Esophagus muscularis mucosa (tissue), 4 donors: Measurements from ENCODE around the gene EPHB1. TPM values are rescaled to one million over a fixed set of nuclear protein-coding genes. Genes with fewer than 3 reads are reported as not detected.
A peak's percentile ranks its signal among the peaks of the same experiment; 100 is the strongest.

ENCODE experiments used
- DNase-seq: peaks from one replicate; pipeline ENCODE4 v3.0.0-alpha.2; 2017; ENCODE audit errors: extremely low spot score
- H3K27ac ChIP-seq, 4 donors: fragments of 200-600 bp; sonication (generic); replicated peaks in 1 of 4; 1 replicate in 3 of 4; 2 replicates in 1 of 4; pipeline ENCODE4 v1.5.1; 2016 to 2019; ENCODE audit warnings: mild to moderate bottlenecking in 1 of 4
- H3K27me3 ChIP-seq, 4 donors: fragments of 200-600 bp; sonication (generic); one replicate each; pipeline versions ENCODE4 v1.5.1 to v1.6.0; 2016 to 2019
- H3K36me3 ChIP-seq, 4 donors: fragments of 200-600 bp; sonication (generic); one replicate each; pipeline ENCODE4 v1.5.1; 2016 to 2019
- H3K4me1 ChIP-seq, 4 donors: fragments of 200-600 bp; sonication (generic); one replicate each; pipeline ENCODE4 v1.5.1; 2016 to 2019
- H3K4me3 ChIP-seq, 4 donors: fragments of 200-600 bp; sonication (generic); 1 replicate in 2 of 4; 2 replicates in 2 of 4; pipeline ENCODE4 v1.5.1; 2016 to 2019; ENCODE audit warnings: mild to moderate bottlenecking in 4 of 4, moderate library complexity in 1 of 4
- H3K9me3 ChIP-seq, 4 donors: fragments of 200-600 bp; sonication (generic); 1 replicate in 3 of 4; 2 replicates in 1 of 4; pipeline ENCODE4 v1.5.1; 2016 to 2019
- CTCF ChIP-seq, 3 experiments: fragments of 200-600 bp in 2 of 3; fragments of 450-650 bp in 1 of 3; sonication (generic) in 2 of 3; IDR thresholded peaks; one replicate each; pipeline ENCODE4 v1.5.1; 2017 to 2019; ENCODE audit warnings: antibody characterized with exemption in 3 of 3, mild to moderate bottlenecking in 2 of 3, moderate library complexity in 1 of 3
- EP300 ChIP-seq: sonication (generic); formaldehyde crosslinking; IDR thresholded peaks from one replicate; pipeline ENCODE4 v1.6.1; 2017; ENCODE audit warnings: antibody characterized with exemption
- POLR2A ChIP-seq: fragments of 450-650 bp; IDR thresholded peaks from one replicate; pipeline ENCODE4 v1.6.1; 2017; ENCODE audit warnings: antibody characterized with exemption, moderate library complexity, mild to moderate bottlenecking, low read depth
- POLR2AphosphoS5 ChIP-seq, 2 donors: sonication (generic); formaldehyde crosslinking; IDR thresholded peaks; one replicate each; pipeline ENCODE4 v1.6.1; 2017; ENCODE audit warnings: antibody characterized with exemption in 2 of 2
- WGBS: methylation state at CpG from one replicate; pipeline ENCODE4 v1.1.5; 2018; 5-methylcytosine and 5-hydroxymethylcytosine counted together
- intact Hi-C: fragments of 100-400 bp; cut with DNase I; formaldehyde crosslinking; loops from one replicate; pipeline ENCODE4 v1.15.1; 2023
- total RNA-seq, 4 donors: library from RNA; depleted of rRNA; stranded (reverse); fragments of >200 nt; gene quantifications; one replicate each; pipeline versions ENCODE4 v1.1.0 to v1.2.1, GENCODE V29; 2016

Gene EPHB1
- total RNA-seq, 4 donors from 2014 or later: under 0.01 to 6.1 (median 2.8) TPM

GRCh38 chr3:134803652-134804051 is 8.6 kb downstream of the EPHB1 start:
- no peak overlapping the region for H3K27ac ChIP-seq
- DNase-seq: peak; percentile 75
- peaks cover 0 to 6% (median 0%) of the 10 kb centered on the region in 4 donors for H3K27me3 ChIP-seq
- no peak for TF ChIP-seq EP300
- no peak for TF ChIP-seq POLR2AphosphoS5 (IDR thresholded peaks at IDR 0.05)
- no peak for TF ChIP-seq CTCF (IDR thresholded peaks at IDR 0.05)
- TF ChIP-seq POLR2A: no peak
- H3K9me3 ChIP-seq: no peaks in the 10 kb centered on the region
- H3K36me3 ChIP-seq: no peaks in the 10 kb centered on the region
- H3K4me3 ChIP-seq: no peak overlapping the region
- intact Hi-C loops: no loop called here
- H3K4me1 ChIP-seq: peaks cover 0 to 16% (median 6%) of the 10 kb centered on the region in 4 donors
- 90% methylated on average over 4 of the region's 4 CpGs for WGBS

GRCh38 chr3:134804508-134805480 is 9.7 kb downstream of the EPHB1 start:
- intact Hi-C loops: no loop called here
- Histone ChIP-seq H3K36me3 (no peaks in the 10 kb centered on the region), H3K27me3 (peaks cover 0 to 1% (median 0%) of the 10 kb centered on the region in 4 donors), H3K9me3 (no peaks in the 10 kb centered on the region), H3K4me1 (peaks cover 0 to 5% (median under 1%) of the 10 kb centered on the region in 4 donors), H3K27ac (no peak overlapping the region), H3K4me3 (no peak overlapping the region)
- TF ChIP-seq POLR2AphosphoS5 (IDR thresholded peaks at IDR 0.05) (no peak), CTCF (IDR thresholded peaks at IDR 0.05) (no peak), EP300 (no peak), POLR2A (no peak)
- 96% methylated on average over 14 of the region's 14 CpGs for WGBS
- peak; percentile 53 for DNase-seq

GRCh38 chr3:134807189-134807588 is 12.1 kb downstream of the EPHB1 start:
- TF ChIP-seq POLR2A: no peak
- no peak for TF ChIP-seq CTCF (IDR thresholded peaks at IDR 0.05)
- TF ChIP-seq POLR2AphosphoS5 (IDR thresholded peaks at IDR 0.05): no peak
- TF ChIP-seq EP300: no peak

GRCh38 chr3:134808835-134809234 is 13.8 kb downstream of the EPHB1 start:
- Histone ChIP-seq H3K36me3 (no peaks in the 10 kb centered on the region), H3K4me1 (peaks cover 0 to 8% (median 0%) of the 10 kb centered on the region in 4 donors), H3K9me3 (no peaks in the 10 kb centered on the region), H3K27ac (no peak overlapping the region), H3K4me3 (no peak overlapping the region), H3K27me3 (no peaks in the 10 kb centered on the region)
- no peak for DNase-seq
- 100% methylated on average over 1 of the region's 1 CpG for WGBS
- TF ChIP-seq CTCF (IDR thresholded peaks at IDR 0.05): no peak
- no peak for TF ChIP-seq POLR2AphosphoS5 (IDR thresholded peaks at IDR 0.05)
- TF ChIP-seq POLR2A: no peak
- TF ChIP-seq EP300: no peak
- intact Hi-C loops: no loop called here

More at GRCh38 chr3:134807189-134807588, 12.1 kb downstream of the EPHB1 start:
- no peak overlapping the region for H3K27ac ChIP-seq
- H3K27me3 ChIP-seq: no peaks in the 10 kb centered on the region
- H3K9me3 ChIP-seq: no peaks in the 10 kb centered on the region
- no peaks in the 10 kb centered on the region for H3K36me3 ChIP-seq
- no peak for DNase-seq
- peaks cover 0 to 8% (median 0%) of the 10 kb centered on the region in 4 donors for H3K4me1 ChIP-seq
- intact Hi-C loops: no loop called here
- 80% methylated on average over 6 of the region's 6 CpGs for WGBS
- no peak overlapping the region for H3K4me3 ChIP-seq
